ENCODE results near the gene LZTR1. TPM values are rescaled to one million over a fixed set of nuclear protein-coding genes. Genes with fewer than 3 reads are reported as not detected.
A peak's percentile ranks its signal among the peaks of the same experiment; 100 is the strongest.

Gene LZTR1
- total RNA-seq, 1 experiment from 2014 or later, result 54.3 TPM

DNA sequence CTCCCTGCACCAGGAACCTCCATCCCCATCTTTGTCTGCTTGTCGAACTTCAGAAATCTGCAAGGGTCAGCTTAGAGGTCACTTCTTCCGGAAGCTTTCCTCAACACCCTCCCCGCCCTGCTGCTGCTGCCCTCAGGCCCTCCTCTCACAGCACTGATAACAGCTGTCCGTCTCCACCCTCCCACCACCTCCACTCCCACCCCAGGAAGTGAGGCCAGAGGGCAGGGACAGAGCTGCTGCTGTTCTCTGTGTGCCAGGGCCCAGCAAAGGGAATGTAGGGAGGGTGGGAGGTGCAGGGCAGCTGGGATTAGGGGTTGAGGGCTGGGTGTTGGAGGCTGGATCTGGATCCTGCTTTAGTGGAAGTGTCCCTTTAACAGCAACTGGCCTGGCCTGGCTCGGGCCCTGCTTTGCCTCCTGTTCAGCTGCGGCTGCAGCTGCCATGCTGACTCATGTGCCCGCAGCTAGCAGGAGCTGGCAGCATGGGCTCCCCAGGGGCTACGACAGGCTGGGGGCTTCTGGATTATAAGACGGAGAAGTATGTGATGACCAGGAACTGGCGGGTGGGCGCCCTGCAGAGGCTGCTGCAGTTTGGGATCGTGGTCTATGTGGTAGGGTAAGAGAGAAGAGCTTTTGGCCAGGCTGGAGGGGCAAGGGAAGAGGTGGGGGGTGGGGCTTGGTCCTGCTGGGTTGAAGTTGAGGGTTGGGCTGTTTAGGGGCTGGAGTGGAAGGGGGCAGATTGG is 32.8 kb downstream of the LZTR1 start, which contains the start of gene P2RX6:
Gene P2RX6 (plus strand): TSS at position 440 of the 740 bp plus-strand sequence. CDS start 10 bp downstream, at position 450.
- H3K4me1 ChIP-seq (ENCODE audit: insufficient read depth, low read length, poor library complexity, severe bottlenecking), result peaks cover 18% of the 10 kb centered on the region

DNA sequence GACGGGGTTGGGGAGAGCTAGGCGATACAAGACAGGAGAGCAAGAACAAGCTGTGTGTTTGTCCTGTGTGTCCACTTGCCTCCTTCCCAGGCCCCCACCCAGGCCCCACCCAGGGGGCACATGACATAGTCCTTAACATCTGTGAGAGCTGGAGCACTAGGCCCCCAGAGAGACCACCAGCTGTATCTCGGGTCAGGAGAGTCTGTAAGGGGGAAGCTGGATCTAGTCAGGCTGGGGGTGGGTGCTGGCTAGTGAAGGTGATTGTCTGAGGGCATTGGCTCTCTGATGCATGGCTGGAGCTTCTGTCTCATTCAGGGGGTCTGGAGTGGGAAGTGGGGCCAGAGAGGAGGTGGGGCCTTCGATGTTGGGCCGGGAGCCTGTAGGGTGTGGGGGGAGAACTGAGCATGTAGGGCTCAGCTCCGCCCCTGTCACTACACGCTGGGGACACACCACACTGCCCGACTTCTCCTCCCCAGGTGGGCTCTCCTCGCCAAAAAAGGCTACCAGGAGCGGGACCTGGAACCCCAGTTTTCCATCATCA is 33.4 kb downstream of the LZTR1 start:
- ChIA-PET POLR2A (ENCODE audit: low non-redundant PET) (no interaction called here), CTCF (no interaction called here)
- no peak for DNase-seq (ENCODE audit: low spot score)
- H3K4me3 ChIP-seq (ENCODE audit: low read depth, low read length, poor library complexity, severe bottlenecking), result no peak overlapping the region
- no peak overlapping the region for H3K27ac ChIP-seq (ENCODE audit: low read depth, low read length, poor library complexity, severe bottlenecking)
- no TSS peak for BruUV-seq (replicated peaks)
- peaks cover 18% of the 10 kb centered on the region for H3K4me1 ChIP-seq (ENCODE audit: insufficient read depth, low read length, poor library complexity, severe bottlenecking)
- intact Hi-C loops (cut with micrococcal nuclease; ENCODE audit: unreplicated experiment), result no loop called here
- TF ChIP-seq EZH2 (IDR thresholded peaks at IDR 0.05; ENCODE audit: borderline replicate concordance, low read depth, low read length, poor library complexity, severe bottlenecking), result no peak
- TF ChIP-seq, protein P1, sequence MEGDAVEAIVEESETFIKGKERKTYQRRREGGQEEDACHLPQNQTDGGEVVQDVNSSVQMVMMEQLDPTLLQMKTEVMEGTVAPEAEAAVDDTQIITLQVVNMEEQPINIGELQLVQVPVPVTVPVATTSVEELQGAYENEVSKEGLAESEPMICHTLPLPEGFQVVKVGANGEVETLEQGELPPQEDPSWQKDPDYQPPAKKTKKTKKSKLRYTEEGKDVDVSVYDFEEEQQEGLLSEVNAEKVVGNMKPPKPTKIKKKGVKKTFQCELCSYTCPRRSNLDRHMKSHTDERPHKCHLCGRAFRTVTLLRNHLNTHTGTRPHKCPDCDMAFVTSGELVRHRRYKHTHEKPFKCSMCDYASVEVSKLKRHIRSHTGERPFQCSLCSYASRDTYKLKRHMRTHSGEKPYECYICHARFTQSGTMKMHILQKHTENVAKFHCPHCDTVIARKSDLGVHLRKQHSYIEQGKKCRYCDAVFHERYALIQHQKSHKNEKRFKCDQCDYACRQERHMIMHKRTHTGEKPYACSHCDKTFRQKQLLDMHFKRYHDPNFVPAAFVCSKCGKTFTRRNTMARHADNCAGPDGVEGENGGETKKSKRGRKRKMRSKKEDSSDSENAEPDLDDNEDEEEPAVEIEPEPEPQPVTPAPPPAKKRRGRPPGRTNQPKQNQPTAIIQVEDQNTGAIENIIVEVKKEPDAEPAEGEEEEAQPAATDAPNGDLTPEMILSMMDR (conservative IDR thresholded peaks at IDR 0.05; ENCODE audit: low read depth, low read length), result no peak
- no peaks in the 10 kb centered on the region for H3K36me3 ChIP-seq (ENCODE audit: insufficient read depth, low read length, poor library complexity, severe bottlenecking)
- no peaks in the 10 kb centered on the region for H3K27me3 ChIP-seq (replicated peaks; ENCODE audit: insufficient read depth, low read depth, low read length, poor library complexity)
- no peaks in the 10 kb centered on the region for H3K9me3 ChIP-seq (ENCODE audit: low read depth, low read length, poor library complexity, severe bottlenecking)

More for the DNA sequence above, 32.8 kb downstream of the LZTR1 start, which contains the start of gene P2RX6:
- TF ChIP-seq EZH2 (IDR thresholded peaks at IDR 0.05; ENCODE audit: borderline replicate concordance, low read depth, low read length, poor library complexity, severe bottlenecking), result no peak
- TF ChIP-seq, protein P1 (conservative IDR thresholded peaks at IDR 0.05; ENCODE audit: low read depth, low read length), result no peak
- intact Hi-C loops (cut with micrococcal nuclease; ENCODE audit: unreplicated experiment), result no loop called here
- ChIA-PET POLR2A (ENCODE audit: low non-redundant PET) (no interaction called here), CTCF (no interaction called here)
- Histone ChIP-seq H3K9me3 (ENCODE audit: low read depth, low read length, poor library complexity, severe bottlenecking) (no peaks in the 10 kb centered on the region), H3K27ac (ENCODE audit: low read depth, low read length, poor library complexity, severe bottlenecking) (peak within 1 kb of the TSS; percentile 32), H3K36me3 (ENCODE audit: insufficient read depth, low read length, poor library complexity, severe bottlenecking) (no peaks in the 10 kb centered on the region), H3K27me3 (replicated peaks; ENCODE audit: insufficient read depth, low read depth, low read length, poor library complexity) (no peaks in the 10 kb centered on the region), H3K4me3 (ENCODE audit: low read depth, low read length, poor library complexity, severe bottlenecking) (peak within 1 kb of the TSS; percentile 51)
- no TSS peak for BruUV-seq (replicated peaks)
- peak; percentile 23 for DNase-seq (ENCODE audit: low spot score)

DNA sequence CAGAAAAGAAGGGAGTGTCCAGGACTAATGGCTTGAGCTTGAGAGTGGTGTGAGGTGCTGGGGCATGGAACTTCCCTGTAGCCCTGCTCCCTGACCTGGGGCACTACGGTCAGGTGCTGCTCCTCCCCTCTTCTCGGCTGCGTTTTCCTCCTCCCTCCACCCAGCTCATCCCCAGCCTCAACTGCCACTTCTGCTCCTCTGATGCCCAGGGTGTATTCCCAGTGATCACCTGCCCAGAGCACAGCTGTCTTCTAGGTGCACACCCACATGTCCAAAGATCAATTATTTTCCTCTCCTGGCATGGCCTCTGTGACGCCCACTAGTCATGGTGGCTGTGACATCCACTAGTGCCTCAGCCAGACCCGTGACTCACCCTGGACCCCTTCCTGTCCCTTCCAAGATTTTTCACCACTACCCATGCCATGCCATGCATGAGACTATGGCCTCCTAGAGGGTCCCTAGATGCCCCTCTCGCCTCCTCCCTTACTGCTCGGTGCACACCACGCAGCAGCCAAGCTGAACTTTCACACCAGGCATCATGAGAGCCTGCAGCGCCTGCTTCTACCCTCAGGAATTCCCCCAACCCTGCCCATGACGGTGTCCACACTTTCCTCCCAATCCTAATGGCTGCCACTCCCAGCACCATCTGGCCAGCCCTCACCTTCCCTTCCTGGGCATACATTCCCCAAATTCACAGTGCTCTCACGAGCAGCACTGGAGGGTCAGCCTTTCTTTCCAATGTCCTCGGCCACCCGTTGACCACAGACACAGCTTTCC is 34.7 kb downstream of the LZTR1 start:
- no peak for DNase-seq (ENCODE audit: low spot score)
- no peak overlapping the region for H3K27ac ChIP-seq (ENCODE audit: low read depth, low read length, poor library complexity, severe bottlenecking)

More for the DNA sequence above, 34.7 kb downstream of the LZTR1 start:
- CTCF ChIA-PET, result no interaction called here
- BruUV-seq (replicated peaks), result no TSS peak
- intact Hi-C loops (cut with micrococcal nuclease; ENCODE audit: unreplicated experiment), result no loop called here
- Histone ChIP-seq H3K36me3 (ENCODE audit: insufficient read depth, low read length, poor library complexity, severe bottlenecking) (no peaks in the 10 kb centered on the region), H3K27me3 (replicated peaks; ENCODE audit: insufficient read depth, low read depth, low read length, poor library complexity) (no peaks in the 10 kb centered on the region), H3K4me1 (ENCODE audit: insufficient read depth, low read length, poor library complexity, severe bottlenecking) (peaks cover 18% of the 10 kb centered on the region), H3K9me3 (ENCODE audit: low read depth, low read length, poor library complexity, severe bottlenecking) (no peaks in the 10 kb centered on the region), H3K4me3 (ENCODE audit: low read depth, low read length, poor library complexity, severe bottlenecking) (no peak overlapping the region)
- POLR2A ChIA-PET (ENCODE audit: low non-redundant PET), result no interaction called here
- TF ChIP-seq, protein P1 (conservative IDR thresholded peaks at IDR 0.05; ENCODE audit: low read depth, low read length), result no peak
- TF ChIP-seq EZH2 (IDR thresholded peaks at IDR 0.05; ENCODE audit: borderline replicate concordance, low read depth, low read length, poor library complexity, severe bottlenecking), result no peak

Data from A673 (cell line).